Stimulated activated CD4-positive, alpha-beta T cell treated with anti-CD3 and anti-CD28 coated beads, Interleukin-1b, Interleukin-23, amount 100 ng/mL, for 1 hour (primary cell): ENCODE data around the gene HELZ2.
"Not testable (repeated sequence)": the region's sequence is repeated elsewhere in the genome, so short reads cannot be mapped to it uniquely, and the experiment has no call there.

Experiments
- DNase-seq, 2 donors: peaks; one replicate each; pipeline ENCODE4 v3.0.0-alpha.2; 2020; ENCODE audit warnings: low read depth in 2 of 2

The HELZ2 gene

GRCh38 chr20:63565021-63565698 is 8.9 kb downstream of the HELZ2 start:
- no peak for DNase-seq

- no peak for DNase-seq
These were observed 9.8 kb downstream of the HELZ2 start for GRCh38 chr20:63564036-63564810.

- no peak for DNase-seq
These were observed 10.7 kb downstream of the HELZ2 start for GRCh38 chr20:63563225-63563935.

GRCh38 chr20:63562461-63563224 is 11.4 kb downstream of the HELZ2 start:
- no peak for DNase-seq

GRCh38 chr20:63561624-63562396 is 12.2 kb downstream of the HELZ2 start:
- DNase-seq: no peak

- DNase-seq: no peak
These were observed 13.0 kb downstream of the HELZ2 start for GRCh38 chr20:63560856-63561609.

- no peak for DNase-seq
These were observed 13.7 kb downstream of the HELZ2 start for GRCh38 chr20:63560333-63560805.

GRCh38 chr20:63559485-63560332 is 14.3 kb downstream of the HELZ2 start:
- DNase-seq: not testable (repeated sequence)

- no peak for DNase-seq
These were observed 15.1 kb downstream of the HELZ2 start for GRCh38 chr20:63558804-63559484.

GRCh38 chr20:63557481-63557891 is 16.6 kb downstream of the HELZ2 start:
- DNase-seq: no peak

GRCh38 chr20:63556873-63557478 is 17.1 kb downstream of the HELZ2 start:
- no peak for DNase-seq

GRCh38 chr20:63555661-63556381 is 18.2 kb downstream of the HELZ2 start:
- no peak for DNase-seq

- no peak for DNase-seq
These were observed 19.4 kb downstream of the HELZ2 start for GRCh38 chr20:63554361-63555278.

GRCh38 chr20:63553933-63554290 is 20.1 kb downstream of the HELZ2 start, which contains the start of gene FNDC11:
Gene FNDC11, plus strand, starts transcription at chr20:63554159. Its CDS starts 1,505 bp downstream, at chr20:63555664.
- DNase-seq: peak in 1 of 2 donors; percentile 31

GRCh38 chr20:63553251-63553932 is 20.6 kb downstream of the HELZ2 start:
- DNase-seq: peak; percentile 90 to 91
